GM23338 (cell line): ENCODE measurements around the gene NELFE. TPM values are rescaled to one million over a fixed set of nuclear protein-coding genes. Genes with fewer than 3 reads are reported as not detected.

Source experiments
- ATAC-seq: fragments of 200-7000 bp; cut with Tn5 transposase; 3 replicates; pipeline ENCODE4 v1.9.1; 2020
- DNase-seq: peaks from one replicate; pipeline ENCODE4 v3.0.0-alpha.2; 2015; ENCODE audit warnings: low spot score
- H2AFZ ChIP-seq: fragments of 200-600 bp; sonication (generic); 2 replicates; pipeline ENCODE4 v1.8.0; 2016; ENCODE audit warnings: antibody characterized with exemption, mild to moderate bottlenecking, moderate library complexity
- H3F3A ChIP-seq: fragments of 200-600 bp; sonication (generic); replicated peaks from 2 replicates; pipeline ENCODE4 v1.8.0; 2017; ENCODE audit warnings: antibody characterized with exemption, mixed run types, low read depth
- H3K27ac ChIP-seq: fragments of 200-600 bp; sonication (generic); 2 replicates; pipeline ENCODE4 v1.6.1; 2016; ENCODE audit warnings: low read depth
- H3K27me3 ChIP-seq: fragments of 200-600 bp; sonication (generic); 2 replicates; pipeline ENCODE4 v1.8.0; 2016; ENCODE audit warnings: mild to moderate bottlenecking, mixed run types, moderate library complexity; ENCODE audit not compliant: insufficient read depth
- H3K36me3 ChIP-seq: fragments of 200-600 bp; sonication (generic); 2 replicates; pipeline ENCODE4 v1.8.0; 2016; ENCODE audit warnings: mild to moderate bottlenecking; ENCODE audit not compliant: insufficient read depth
- H3K4me1 ChIP-seq: fragments of 200-600 bp; sonication (generic); 2 replicates; pipeline ENCODE4 v1.8.0; 2016; ENCODE audit warnings: mild to moderate bottlenecking, moderate library complexity; ENCODE audit not compliant: insufficient read depth
- H3K4me2 ChIP-seq: fragments of 200-600 bp; sonication (generic); 2 replicates; pipeline ENCODE4 v1.7.1; 2017; ENCODE audit warnings: mixed run types
- H3K4me3 ChIP-seq: fragments of 200-600 bp; sonication (generic); 2 replicates; pipeline ENCODE4 v1.6.1; 2016; ENCODE audit warnings: mixed run types
- H3K79me2 ChIP-seq: fragments of 200-600 bp; sonication (generic); replicated peaks from 2 replicates; pipeline ENCODE4 v1.8.0; 2017; ENCODE audit warnings: mild to moderate bottlenecking; ENCODE audit not compliant: insufficient read depth
- H3K9me2 ChIP-seq: fragments of 200-600 bp; sonication (generic); 2 replicates; pipeline ENCODE4 v1.8.0; 2017; ENCODE audit not compliant: insufficient read depth
- H4K20me1 ChIP-seq: fragments of 200-600 bp; sonication (generic); replicated peaks from 2 replicates; pipeline ENCODE4 v1.8.0; 2017; ENCODE audit warnings: mild to moderate bottlenecking; ENCODE audit not compliant: insufficient read depth
- H3K27ac Mint-ChIP-seq: 2 replicates; pipeline ENCODE4 v1.8.0; 2020; ENCODE audit warnings: inconsistent platforms, mild to moderate bottlenecking, moderate library complexity, mixed read lengths
- H3K27me3 Mint-ChIP-seq: 3 replicates; pipeline ENCODE4 v1.8.0; 2022; ENCODE audit warnings: low read depth, mild to moderate bottlenecking, moderate library complexity, mixed read lengths, inconsistent platforms; ENCODE audit not compliant: insufficient read depth, poor library complexity
- H3K36me3 Mint-ChIP-seq: 3 replicates; pipeline ENCODE4 v1.8.0; 2021; ENCODE audit warnings: low read depth, mild to moderate bottlenecking, inconsistent platforms, moderate library complexity, mixed read lengths
- H3K4me1 Mint-ChIP-seq: 3 replicates; pipeline ENCODE4 v1.8.0; 2020; ENCODE audit warnings: mild to moderate bottlenecking, inconsistent platforms, mixed read lengths
- H3K4me3 Mint-ChIP-seq: 3 replicates; pipeline ENCODE4 v1.8.0; 2021; ENCODE audit warnings: moderate library complexity, mild to moderate bottlenecking, inconsistent platforms, mixed read lengths
- H3K9me3 Mint-ChIP-seq: 3 replicates; pipeline ENCODE4 v1.8.0; 2020; ENCODE audit warnings: moderate library complexity, mild to moderate bottlenecking, inconsistent platforms, mixed read lengths
- CREB1 ChIP-seq: fragments of 250-450 bp; sonication (Bioruptor Pico); IDR thresholded peaks from 2 replicates; pipeline ENCODE4 v1.5.0; 2020; ENCODE audit warnings: low read depth, mild to moderate bottlenecking, moderate library complexity
- CTCF ChIP-seq, 2 experiments: fragments of 200-600 bp in 1 of 2; sonication (generic) in 1 of 2; conservative IDR thresholded peaks; 2 replicates each; pipeline versions ENCODE4 v1.5.1 to v1.6.1; 2016 to 2017; ENCODE audit warnings: antibody characterized with exemption in 2 of 2, low read depth in 2 of 2, mild to moderate bottlenecking in 2 of 2, moderate library complexity in 1 of 2
- ETS1 ChIP-seq: IDR thresholded peaks from 2 replicates; pipeline ENCODE4 v1.6.1; 2016; ENCODE audit warnings: antibody characterized with exemption
- EZH2 ChIP-seq: fragments of 200-600 bp; sonication (generic); IDR thresholded peaks from one replicate; pipeline ENCODE4 v1.8.0; 2017; ENCODE audit warnings: antibody characterized with exemption, mild to moderate bottlenecking, low read depth; ENCODE audit not compliant: unreplicated experiment
- EZH2phosphoT487 ChIP-seq: fragments of 200-600 bp; sonication (generic); IDR thresholded peaks from one replicate; pipeline ENCODE4 v1.8.1; 2018; ENCODE audit warnings: antibody characterized with exemption; ENCODE audit not compliant: unreplicated experiment
- JUNB ChIP-seq: IDR thresholded peaks from one replicate; pipeline ENCODE4 v1.6.1; 2016; ENCODE audit warnings: antibody characterized with exemption; ENCODE audit not compliant: unreplicated experiment
- NANOG ChIP-seq: IDR thresholded peaks from 2 replicates; pipeline ENCODE4 v1.6.1; 2016; ENCODE audit warnings: antibody characterized with exemption, borderline replicate concordance
- POLR2AphosphoS5 ChIP-seq: IDR thresholded peaks from 2 replicates; pipeline ENCODE4 v1.6.1; 2016; ENCODE audit warnings: antibody characterized with exemption, low read depth
- REST ChIP-seq: IDR thresholded peaks from one replicate; pipeline ENCODE4 v1.6.1; 2018; ENCODE audit warnings: antibody characterized with exemption; ENCODE audit not compliant: unreplicated experiment
- STAT1 ChIP-seq: IDR thresholded peaks from one replicate; pipeline ENCODE4 v1.6.1; 2016; ENCODE audit warnings: antibody characterized with exemption; ENCODE audit not compliant: unreplicated experiment
- ZNF114 ChIP-seq: fragments of 250-450 bp; sonication (Bioruptor Pico); IDR thresholded peaks from 2 replicates; pipeline ENCODE4 v1.5.0; 2020; ENCODE audit warnings: mild to moderate bottlenecking, moderate library complexity
- ZNF331 ChIP-seq: fragments of 250-450 bp; sonication (Bioruptor Pico); IDR thresholded peaks from 2 replicates; pipeline ENCODE4 v1.5.0; 2020; ENCODE audit warnings: low read depth, mild to moderate bottlenecking, moderate library complexity
- ZNF462 ChIP-seq: fragments of 250-450 bp; sonication (Bioruptor Pico); IDR thresholded peaks from 2 replicates; pipeline ENCODE4 v1.5.0; 2020; ENCODE audit warnings: mild to moderate bottlenecking, moderate library complexity
- polyA plus RNA-seq: library from polyadenylated mRNA; unstranded; fragments of >200 nt; fragmentation: Nextera tagmentation; extraction: Ambion mirVana; gene quantifications from 2 replicates; pipeline ENCODE4 v1.2.1, GENCODE V29; 2016
- total RNA-seq: library from RNA; depleted of rRNA; stranded (reverse); fragments of >200 nt; shearing (Covaris generic); gene quantifications from 2 replicates; pipeline ENCODE4 v1.2.3, GENCODE V29; 2014

Gene NELFE
- total and polyA plus RNA-seq, 2 experiments from 2014 or later, result 64.0 to 93.4 TPM

- Mint-ChIP-seq H3K9me3 (peaks cover 3% of the 10 kb centered on the region; the same call in 1 of the 3 replicates), H3K4me1 (no peaks in the 10 kb centered on the region; the same call in 1 of the 3 replicates), H3K4me3 (no peak overlapping the region; the same call in 2 of the 3 replicates), H3K27ac (no peak overlapping the region), H3K27me3 (peaks cover 16% of the 10 kb centered on the region), H3K36me3 (peaks cover 28% of the 10 kb centered on the region)
- peaks cover 6% of the 10 kb centered on the region; the same call in 1 of the 2 replicates for H3K36me3 ChIP-seq
- H3K9me2 ChIP-seq, result no peaks in the 10 kb centered on the region
- no peaks in the 10 kb centered on the region for H3K27me3 ChIP-seq
- H3K4me3 ChIP-seq, result no peak overlapping the region
- no peak overlapping the region for H2AFZ ChIP-seq
- no peaks in the 10 kb centered on the region for H3K79me2 ChIP-seq
- DNase-seq (no peak), ATAC-seq (no peak)
- TF ChIP-seq POLR2AphosphoS5, result no peak
- TF ChIP-seq ZNF462 (CRISPR knock-in tag), result no peak
- no peak for TF ChIP-seq EZH2
- TF ChIP-seq JUNB, result no peak
- no peak for TF ChIP-seq ZNF331 (CRISPR knock-in tag)
- TF ChIP-seq ZNF114, result no peak
- no peak for TF ChIP-seq STAT1
- no peak for TF ChIP-seq REST
- TF ChIP-seq ETS1, result no peak
- TF ChIP-seq NANOG, result no peak
- no peak for TF ChIP-seq CTCF (conservative IDR thresholded peaks at IDR 0.05; ENCODE audit: low read depth in 2 of 2)
- no peak for TF ChIP-seq CREB1 (CRISPR knock-in tag)
- no peak for TF ChIP-seq EZH2phosphoT487
- H3K4me2 ChIP-seq, result no peak overlapping the region
- H4K20me1 ChIP-seq, result no peaks in the 10 kb centered on the region; the same call in 1 of the 2 replicates
- no peak overlapping the region for H3K27ac ChIP-seq
- 0 out of 2 replicates have a peak, but pooled peaks cover 6% of the 10 kb centered on the region for H3F3A ChIP-seq
- H3K4me1 ChIP-seq, result no peaks in the 10 kb centered on the region
These were observed 8.7 kb downstream of the NELFE start for GRCh38 chr6:31949926-31950548.
